Karpas-422 (cell line): ENCODE data around the gene SNAP91. TPM values are rescaled to one million over a fixed set of nuclear protein-coding genes. Genes with fewer than 3 reads are reported as not detected.
"Not testable (repeated sequence)": the region's sequence is repeated elsewhere in the genome, so short reads cannot be mapped to it uniquely, and the experiment has no call there.

Source experiments
- DNase-seq: peaks from one replicate; pipeline ENCODE4 v3.0.0-alpha.2; 2015
- H2AFZ ChIP-seq: fragments of 200-600 bp; sonication (generic); 2 replicates; pipeline ENCODE4 v1.6.1; 2014; ENCODE audit warnings: antibody characterized with exemption, low read length, mixed read lengths
- H3K27ac ChIP-seq: fragments of 200-600 bp; sonication (generic); 2 replicates; pipeline ENCODE4 v1.5.1; 2014; ENCODE audit warnings: mild to moderate bottlenecking, low read length, moderate library complexity
- H3K27me3 ChIP-seq: fragments of 200-600 bp; sonication (generic); 2 replicates; pipeline ENCODE4 v1.6.1; 2014; ENCODE audit warnings: low read length, mixed read lengths
- H3K36me3 ChIP-seq: fragments of 200-600 bp; sonication (generic); 2 replicates; pipeline ENCODE4 v1.6.1; 2014; ENCODE audit warnings: low read length, mixed read lengths; ENCODE audit not compliant: insufficient read depth
- H3K4me1 ChIP-seq: fragments of 200-600 bp; sonication (generic); 2 replicates; pipeline ENCODE4 v1.6.1; 2014; ENCODE audit warnings: mild to moderate bottlenecking, low read length, mixed read lengths
- H3K4me2 ChIP-seq: fragments of 200-600 bp; sonication (generic); 2 replicates; pipeline ENCODE4 v1.6.1; 2014; ENCODE audit warnings: low read length, low read depth, mild to moderate bottlenecking; ENCODE audit not compliant: poor library complexity, severe bottlenecking
- H3K4me3 ChIP-seq: fragments of 200-600 bp; sonication (generic); 2 replicates; pipeline ENCODE4 v1.5.1; 2014; ENCODE audit warnings: mild to moderate bottlenecking, antibody characterized with exemption, low read length, mixed read lengths
- H3K79me2 ChIP-seq: fragments of 200-600 bp; sonication (generic); 2 replicates; pipeline ENCODE4 v1.6.1; 2014; ENCODE audit warnings: mild to moderate bottlenecking, low read length, mixed read lengths
- H3K9ac ChIP-seq: fragments of 200-600 bp; sonication (generic); 2 replicates; pipeline ENCODE4 v1.6.0; 2014; ENCODE audit warnings: low read length
- H3K9me2 ChIP-seq: fragments of 200-600 bp; sonication (generic), shearing (Covaris generic); replicated peaks from 2 replicates; pipeline ENCODE4 v1.6.0; 2014; ENCODE audit warnings: mild to moderate bottlenecking, low read length, moderate library complexity; ENCODE audit not compliant: insufficient read depth
- H3K9me3 ChIP-seq: fragments of 300-700, 200-600 bp; sonication (generic); 2 replicates; pipeline ENCODE4 v1.6.1; 2014; ENCODE audit warnings: low read length, mixed read lengths
- H4K20me1 ChIP-seq: fragments of 200-600 bp; sonication (generic); 2 replicates; pipeline ENCODE4 v1.6.1; 2014; ENCODE audit warnings: mild to moderate bottlenecking, antibody characterized with exemption, low read length, low read depth; ENCODE audit not compliant: insufficient read depth
- total RNA-seq: library from RNA; depleted of rRNA; stranded (reverse); fragments of >200 nt; shearing (Covaris generic); gene quantifications from 2 replicates; pipeline ENCODE4 v1.2.3, GENCODE V29; 2014; ENCODE audit warnings: low replicate concordance

SNAP91 gene
- total RNA-seq, 1 experiment from 2014 or later = not detected

- no peak overlapping the region for H3K4me2 ChIP-seq
- no peaks in the 10 kb centered on the region for H3K9me2 ChIP-seq
- no peaks in the 10 kb centered on the region for H4K20me1 ChIP-seq
- no peak overlapping the region for H3K9ac ChIP-seq
- DNase-seq = no peak
- H2AFZ ChIP-seq = no peak overlapping the region
- no peaks in the 10 kb centered on the region for H3K9me3 ChIP-seq
- no peaks in the 10 kb centered on the region for H3K79me2 ChIP-seq
- no peak overlapping the region for H3K27ac ChIP-seq
- H3K36me3 ChIP-seq = no peaks in the 10 kb centered on the region
- no peaks in the 10 kb centered on the region for H3K4me1 ChIP-seq
- H3K4me3 ChIP-seq = no peak overlapping the region
- H3K27me3 ChIP-seq = no peaks in the 10 kb centered on the region
Observed at GRCh38 chr6:83556871-83557270, 152.0 kb downstream of the SNAP91 start.

GRCh38 chr6:83551748-83552147, 157.2 kb downstream of the SNAP91 start:
- not testable (repeated sequence) for H3K9ac ChIP-seq, H3K9me3 ChIP-seq, H3K4me2 ChIP-seq, H3K27ac ChIP-seq, H3K36me3 ChIP-seq, H3K4me3 ChIP-seq, H3K79me2 ChIP-seq, H3K27me3 ChIP-seq, H3K4me1 ChIP-seq, H2AFZ ChIP-seq, DNase-seq, H4K20me1 ChIP-seq, H3K9me2 ChIP-seq

DNA sequence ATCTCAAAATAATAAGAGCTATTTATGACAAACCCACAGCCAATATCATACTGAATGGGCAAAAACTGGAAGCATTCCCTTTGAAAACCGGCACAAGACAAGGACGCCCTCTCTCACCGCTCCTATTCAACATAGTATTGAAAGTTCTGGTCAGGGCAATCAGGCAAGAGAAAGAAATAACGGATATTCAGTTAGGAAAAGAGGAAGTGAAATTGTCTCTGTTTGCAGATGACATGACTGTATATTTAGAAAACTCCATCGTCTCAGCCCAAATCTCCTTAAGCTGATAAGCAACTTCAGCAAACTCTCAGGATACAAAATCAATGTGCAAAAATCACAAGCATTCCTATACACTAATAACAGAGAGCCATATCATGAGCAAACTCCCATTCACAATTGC, 158.4 kb downstream of the SNAP91 start:
- H3K4me3 ChIP-seq, H3K36me3 ChIP-seq, H4K20me1 ChIP-seq, H3K9me2 ChIP-seq, H3K27ac ChIP-seq, H3K9me3 ChIP-seq, H3K4me2 ChIP-seq, DNase-seq, H2AFZ ChIP-seq, H3K9ac ChIP-seq, H3K79me2 ChIP-seq, H3K4me1 ChIP-seq, H3K27me3 ChIP-seq: not testable (repeated sequence)

DNA sequence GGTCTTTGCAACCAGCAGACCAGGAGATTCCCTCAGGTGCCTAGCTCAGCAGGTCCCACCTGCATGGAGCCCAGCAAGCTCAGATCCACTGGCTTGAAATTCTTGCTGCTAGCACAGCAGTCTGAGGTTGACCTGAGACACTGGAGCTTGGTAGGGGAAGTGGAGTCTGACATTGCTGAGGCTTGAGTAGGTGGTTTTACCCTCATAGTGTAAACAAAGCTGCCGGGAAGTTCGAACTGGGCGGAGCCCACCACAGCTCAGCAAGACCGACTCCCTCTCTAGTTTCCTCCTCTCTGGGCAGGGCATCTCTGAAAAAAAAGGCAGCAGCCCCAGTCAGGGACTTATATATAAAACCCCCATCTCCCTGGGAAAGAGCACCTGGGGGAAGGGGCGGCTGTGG, 162.3 kb downstream of the SNAP91 start:
- Histone ChIP-seq H3K9me2 (no peaks in the 10 kb centered on the region), H3K9ac (no peak overlapping the region), H3K4me3 (no peak overlapping the region), H3K27ac (no peak overlapping the region), H2AFZ (no peak overlapping the region), H3K79me2 (no peaks in the 10 kb centered on the region), H3K9me3 (no peaks in the 10 kb centered on the region), H4K20me1 (no peaks in the 10 kb centered on the region), H3K27me3 (no peaks in the 10 kb centered on the region), H3K4me1 (no peaks in the 10 kb centered on the region), H3K4me2 (no peak overlapping the region), H3K36me3 (no peaks in the 10 kb centered on the region)
- DNase-seq = no peak

DNA sequence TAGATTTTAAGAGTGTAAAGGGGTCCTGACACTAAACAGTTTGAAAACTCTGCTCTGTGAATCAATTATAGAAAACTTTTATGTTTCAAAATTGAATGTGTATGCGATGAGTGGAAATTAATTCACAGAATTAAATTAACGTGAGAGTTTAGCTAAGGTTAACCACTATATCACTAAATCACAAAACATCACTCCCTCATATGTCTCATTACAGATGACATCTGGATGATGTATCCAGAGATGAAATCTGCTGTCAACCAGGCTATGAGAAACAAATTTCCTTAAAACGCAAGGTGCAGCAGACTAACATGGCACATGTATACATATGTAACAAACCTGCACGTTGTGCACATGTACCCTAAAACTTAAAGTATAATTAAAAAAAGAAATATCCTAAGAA, 169.2 kb downstream of the SNAP91 start:
- no peaks in the 10 kb centered on the region for H3K36me3 ChIP-seq
- H3K4me3 ChIP-seq = no peak overlapping the region
- H3K9ac ChIP-seq = no peak overlapping the region
- no peak overlapping the region for H3K27ac ChIP-seq
- DNase-seq = no peak
- H4K20me1 ChIP-seq = no peaks in the 10 kb centered on the region
- H3K9me3 ChIP-seq = no peaks in the 10 kb centered on the region
- H3K4me1 ChIP-seq = no peaks in the 10 kb centered on the region
- no peaks in the 10 kb centered on the region for H3K79me2 ChIP-seq
- no peaks in the 10 kb centered on the region for H3K27me3 ChIP-seq
- no peak overlapping the region for H3K4me2 ChIP-seq
- no peaks in the 10 kb centered on the region for H3K9me2 ChIP-seq
- H2AFZ ChIP-seq = no peak overlapping the region

DNA sequence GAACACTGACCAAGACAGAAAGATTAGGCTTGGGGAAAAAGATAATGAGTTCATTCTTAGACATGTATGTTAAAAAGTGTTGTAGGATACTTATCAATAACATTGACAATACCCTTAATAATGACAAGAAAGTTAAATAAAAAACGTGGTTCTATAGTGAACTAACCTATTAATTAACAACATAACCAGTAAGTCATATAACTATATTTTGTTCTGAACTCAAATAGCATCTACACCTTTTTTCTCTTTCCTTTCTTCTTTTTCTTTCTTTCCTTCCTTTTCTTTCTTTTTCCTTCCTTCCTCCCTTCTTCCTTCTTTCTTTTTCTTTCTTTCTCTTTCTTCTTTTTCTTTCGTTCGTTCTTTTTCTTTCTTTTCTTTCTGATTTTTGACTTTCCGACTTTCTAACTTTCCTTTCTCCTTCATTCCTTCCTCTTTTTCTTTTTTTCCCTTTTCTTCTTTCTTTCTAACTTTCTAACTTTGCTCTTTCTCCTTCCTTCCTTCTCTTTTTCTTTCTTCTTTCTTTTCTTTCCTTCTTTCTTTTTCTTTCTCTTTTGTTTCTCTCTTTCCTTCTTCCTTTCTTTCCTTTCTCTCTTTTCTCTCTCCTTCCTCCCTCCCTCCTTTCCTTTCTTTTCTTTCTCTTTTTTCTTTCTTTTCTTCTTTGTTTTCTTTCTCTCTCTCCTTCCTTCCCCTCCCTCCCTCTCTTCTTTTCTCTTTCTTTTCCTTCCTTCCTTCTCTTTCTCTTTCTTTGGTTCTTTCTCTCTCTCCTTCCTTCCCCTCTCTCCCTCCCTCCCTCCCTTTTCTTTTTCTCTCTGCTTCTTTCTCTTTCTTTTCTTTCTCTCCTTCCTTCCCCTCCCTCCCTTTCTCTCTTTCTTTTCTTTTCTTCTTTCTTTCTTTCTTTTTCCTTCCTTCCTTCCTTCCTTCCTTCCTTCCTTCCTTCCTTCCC, 172.0 kb downstream of the SNAP91 start:
- no peaks in the 10 kb centered on the region for H3K9me3 ChIP-seq
- H3K79me2 ChIP-seq = no peaks in the 10 kb centered on the region
- no peaks in the 10 kb centered on the region for H3K4me1 ChIP-seq
- no peaks in the 10 kb centered on the region for H3K9me2 ChIP-seq
- H3K27me3 ChIP-seq = no peaks in the 10 kb centered on the region
- DNase-seq = no peak
- H3K36me3 ChIP-seq = no peaks in the 10 kb centered on the region
- no peak overlapping the region for H3K4me3 ChIP-seq
- H2AFZ ChIP-seq = no peak overlapping the region
- H4K20me1 ChIP-seq = no peaks in the 10 kb centered on the region
- no peak overlapping the region for H3K27ac ChIP-seq
- no peak overlapping the region for H3K9ac ChIP-seq
- H3K4me2 ChIP-seq = no peak overlapping the region

GRCh38 chr6:83536034-83536646, 172.8 kb downstream of the SNAP91 start:
- Histone ChIP-seq H3K9ac (no peak overlapping the region), H3K9me3 (no peaks in the 10 kb centered on the region), H3K79me2 (no peaks in the 10 kb centered on the region), H3K27me3 (no peaks in the 10 kb centered on the region), H2AFZ (no peak overlapping the region), H3K4me3 (no peak overlapping the region), H4K20me1 (no peaks in the 10 kb centered on the region), H3K4me2 (no peak overlapping the region), H3K27ac (no peak overlapping the region), H3K4me1 (no peaks in the 10 kb centered on the region), H3K36me3 (no peaks in the 10 kb centered on the region), H3K9me2 (no peaks in the 10 kb centered on the region)
- DNase-seq = peak; percentile 82

DNA sequence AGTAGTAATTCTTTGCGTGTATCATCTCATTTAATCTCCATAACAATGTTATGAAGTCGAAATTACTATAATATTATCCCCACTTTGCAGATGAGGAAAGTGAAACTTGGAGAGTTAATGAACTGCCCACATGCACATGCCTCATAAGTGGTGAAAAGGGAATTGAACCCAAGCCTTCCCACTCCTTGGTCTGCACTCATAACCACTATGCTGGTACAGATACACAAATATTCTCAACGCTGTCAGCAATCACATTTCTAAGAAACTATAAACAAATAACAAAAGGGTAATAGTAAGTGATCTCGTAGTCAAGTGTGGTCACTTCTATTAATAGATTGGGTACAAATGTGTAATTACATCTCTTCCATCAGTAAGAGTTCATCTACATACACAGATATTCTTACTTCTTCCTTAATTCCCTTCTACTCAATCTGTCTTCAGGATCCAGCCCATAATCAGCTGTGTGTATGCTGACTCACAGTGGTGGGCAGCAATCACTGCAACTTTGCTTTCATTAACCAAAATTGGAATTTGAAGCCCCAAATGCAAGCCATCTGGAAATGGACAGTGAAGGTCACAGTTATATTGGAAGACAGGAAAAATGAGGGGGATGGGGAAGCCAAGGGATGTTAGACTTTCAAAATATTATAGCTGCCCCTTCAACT, 190.0 kb downstream of the SNAP91 start:
- no peak overlapping the region for H2AFZ ChIP-seq
- no peak overlapping the region for H3K4me3 ChIP-seq
- no peak overlapping the region for H3K9ac ChIP-seq
- H3K79me2 ChIP-seq = no peaks in the 10 kb centered on the region
- H3K9me2 ChIP-seq = no peaks in the 10 kb centered on the region
- no peaks in the 10 kb centered on the region for H3K27me3 ChIP-seq
- no peaks in the 10 kb centered on the region for H3K36me3 ChIP-seq
- H3K27ac ChIP-seq = no peak overlapping the region
- no peak overlapping the region for H3K4me2 ChIP-seq
- no peaks in the 10 kb centered on the region for H3K9me3 ChIP-seq
- H4K20me1 ChIP-seq = no peaks in the 10 kb centered on the region
- H3K4me1 ChIP-seq = no peaks in the 10 kb centered on the region
- no peak for DNase-seq
